CD4-positive, alpha-beta memory T cell (primary cell): ENCODE data around the gene GARNL3. TPM values are rescaled to one million over a fixed set of nuclear protein-coding genes. Genes with fewer than 3 reads are reported as not detected.

Experiments used
- CTCF ChIA-PET: fragments of 350-600 bp; sonication (Branson Sonifier 250); formaldehyde crosslinking; loops from one replicate; lab custom pipeline; 2021; ENCODE audit warnings: inconsistent platforms; ENCODE audit not compliant: partially characterized antibody; lab: Charles Lee
- POLR2A ChIA-PET: fragments of 350-600 bp; sonication (Branson Sonifier 250); formaldehyde crosslinking; loops from one replicate; lab custom pipeline; 2021; ENCODE audit not compliant: partially characterized antibody; lab: Charles Lee
- DNase-seq, 5 donors: peaks; one replicate each; pipeline versions ENCODE4 v3.0.0 to v3.0.0-alpha.2; 2020 to 2022; ENCODE audit warnings: mixed read lengths in 1 of 5
- H3K27ac ChIP-seq: one replicate; pipeline ENCODE4 v1.7.0; 2013; ENCODE audit warnings: low read depth, low read length
- H3K27me3 ChIP-seq: 2 replicates; pipeline ENCODE4 v1.7.0; 2013; ENCODE audit warnings: mild to moderate bottlenecking, low read length, moderate library complexity; ENCODE audit not compliant: insufficient read depth
- H3K36me3 ChIP-seq: 2 replicates; pipeline ENCODE4 v1.7.0; 2013; ENCODE audit warnings: mild to moderate bottlenecking, low read length, moderate library complexity; ENCODE audit not compliant: insufficient read depth
- H3K4me1 ChIP-seq: 2 replicates; pipeline ENCODE4 v1.7.0; 2013; ENCODE audit warnings: mild to moderate bottlenecking, low read length, moderate library complexity; ENCODE audit not compliant: insufficient read depth
- H3K4me3 ChIP-seq, 2 donors: one replicate each; pipeline ENCODE4 v1.7.0; 2013; ENCODE audit warnings: low read length in 2 of 2, mild to moderate bottlenecking in 1 of 2
- H3K9me3 ChIP-seq, 2 donors: one replicate each; pipeline ENCODE4 v1.7.0; 2013; ENCODE audit warnings: low read length in 2 of 2, control low read depth in 1 of 2; ENCODE audit not compliant: control insufficient read depth in 1 of 2
- H3K27ac Mint-ChIP-seq, 7 donors: one replicate each; pipeline ENCODE4 v1.8.0; 2020 to 2021; ENCODE audit warnings: mixed read lengths in 7 of 7, mild to moderate bottlenecking in 6 of 7, inconsistent platforms in 3 of 7, moderate library complexity in 3 of 7
- H3K27me3 Mint-ChIP-seq, 2 donors: one replicate each; pipeline ENCODE4 v1.8.0; 2020 to 2021; ENCODE audit warnings: mixed read lengths in 2 of 2
- H3K36me3 Mint-ChIP-seq, 2 donors: one replicate each; pipeline ENCODE4 v1.8.0; 2020 to 2021; ENCODE audit warnings: mixed read lengths in 2 of 2, inconsistent platforms in 1 of 2, mild to moderate bottlenecking in 1 of 2
- H3K4me1 Mint-ChIP-seq, 4 donors: one replicate each; pipeline ENCODE4 v1.8.0; 2020 to 2021; ENCODE audit warnings: mixed read lengths in 4 of 4, mild to moderate bottlenecking in 1 of 4
- H3K4me3 Mint-ChIP-seq, 8 donors: one replicate each; pipeline ENCODE4 v1.8.0; 2020 to 2021; ENCODE audit warnings: mixed read lengths in 8 of 8, mild to moderate bottlenecking in 7 of 8, moderate library complexity in 6 of 8, inconsistent platforms in 3 of 8
- H3K9me3 Mint-ChIP-seq, 8 donors: one replicate each; pipeline ENCODE4 v1.8.0; 2020 to 2021; ENCODE audit warnings: mixed read lengths in 8 of 8, mild to moderate bottlenecking in 5 of 8, inconsistent platforms in 3 of 8, moderate library complexity in 1 of 8
- intact Hi-C: fragments of 100-400 bp; cut with micrococcal nuclease; formaldehyde crosslinking; loops from one replicate; pipeline ENCODE4 v1.15.1; 2023
- polyA plus RNA-seq, 2 donors: library from polyadenylated mRNA; unstranded; fragments of 300-500 nt; fragmentation: Illumina TruSeq; gene quantifications; one replicate each; pipeline ENCODE4 v1.2.3, GENCODE V29; 2021
- total RNA-seq, 2 experiments: library from RNA; stranded (reverse); gene quantifications; one replicate each; pipeline ENCODE4 v1.2.3, GENCODE V29; 2021

The GARNL3 gene
- total and polyA plus RNA-seq, 4 experiments from 2014 or later = 0.41 to 6.6 (median 5.9) TPM; not detected in 1

DNA sequence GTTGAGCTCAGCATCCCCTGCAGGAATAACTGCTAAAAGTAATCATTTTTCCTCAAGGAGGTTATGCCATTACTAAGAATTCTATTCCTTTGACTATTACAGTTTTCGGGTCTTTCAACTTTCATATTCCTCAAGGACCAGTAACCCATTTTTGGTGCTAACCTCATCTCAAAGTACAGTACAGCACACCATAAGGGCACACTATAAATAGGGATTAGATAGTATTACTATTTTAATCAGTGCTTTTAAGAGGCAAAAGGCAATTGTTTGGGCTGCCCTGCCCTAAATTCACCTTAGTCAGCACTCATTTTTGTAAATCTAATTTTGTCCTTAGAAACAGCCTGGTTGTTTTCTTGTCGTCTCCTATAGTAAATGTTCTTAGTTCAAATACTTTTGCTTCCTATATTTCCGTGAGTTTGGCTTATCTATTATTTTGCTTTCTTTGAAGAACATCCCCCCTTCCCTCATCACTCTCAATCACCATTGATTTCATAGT, 13.6 kb upstream of the GARNL3 start:
- Histone ChIP-seq H3K27ac (no peak overlapping the region), H3K4me1 (no peaks in the 10 kb centered on the region), H3K9me3 (no peaks in the 10 kb centered on the region), H3K36me3 (no peaks in the 10 kb centered on the region), H3K27me3 (no peaks in the 10 kb centered on the region), H3K4me3 (no peak overlapping the region)
- intact Hi-C loops = no loop called here
- Mint-ChIP-seq H3K4me3 (no peak overlapping the region), H3K4me1 (no peaks in the 10 kb centered on the region), H3K27me3 (peaks cover 5 to 6% of the 10 kb centered on the region in 2 donors), H3K27ac (no peak overlapping the region), H3K36me3 (peaks cover 0 to 5% of the 10 kb centered on the region in 2 donors), H3K9me3 (no peaks in the 10 kb centered on the region)
- ChIA-PET CTCF (no interaction called here), POLR2A (interaction anchor here (1.1 kb wide), 1 partner anchor 200 kb away, joined by 3 read pairs; the partner anchor contains the start of genes LRSAM1 and RPL12)
- no peak for DNase-seq

DNA sequence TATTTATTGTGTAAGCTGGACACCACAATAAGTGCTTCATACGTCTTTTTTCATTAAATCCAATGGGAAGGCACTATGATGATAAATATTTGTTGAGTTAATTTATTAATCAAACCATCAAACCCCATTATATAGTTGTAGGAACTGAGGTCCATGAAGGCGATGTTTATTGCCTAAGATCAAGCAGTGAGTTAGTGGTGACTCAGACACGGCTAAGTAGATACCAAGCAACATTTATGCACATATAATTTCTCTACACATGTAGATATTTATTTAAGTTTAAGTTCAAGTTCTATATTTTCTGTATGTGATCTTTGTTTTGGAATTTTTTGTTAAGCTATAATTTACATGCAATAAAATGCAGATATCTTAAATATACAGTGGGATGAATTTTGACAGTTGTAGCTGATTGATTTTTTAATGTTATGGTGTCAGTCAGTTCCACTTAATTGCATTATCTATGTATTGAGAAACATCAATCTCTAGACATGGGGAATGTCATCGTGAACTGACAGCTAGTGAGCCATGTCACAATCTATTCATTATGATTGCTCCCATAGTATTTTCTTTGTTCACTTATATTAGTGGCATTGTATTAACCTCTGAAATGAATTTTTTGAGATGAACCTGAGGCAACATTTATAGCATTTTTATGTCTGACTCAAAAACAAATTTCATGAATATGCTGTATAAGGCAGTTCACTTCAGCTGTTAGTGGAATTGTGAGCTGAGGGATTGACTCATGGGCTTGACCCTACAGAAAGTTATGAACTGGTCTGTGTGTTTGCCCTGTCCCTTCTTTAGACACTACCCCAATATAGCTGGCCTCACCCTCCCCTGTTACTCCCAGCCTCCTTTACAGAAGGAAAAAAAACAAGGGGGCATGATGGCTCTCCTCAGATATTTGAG, 11.9 kb upstream of the GARNL3 start:
- H3K36me3 Mint-ChIP-seq = peaks cover 0 to 5% of the 10 kb centered on the region in 2 donors
- CTCF ChIA-PET = no interaction called here

DNA sequence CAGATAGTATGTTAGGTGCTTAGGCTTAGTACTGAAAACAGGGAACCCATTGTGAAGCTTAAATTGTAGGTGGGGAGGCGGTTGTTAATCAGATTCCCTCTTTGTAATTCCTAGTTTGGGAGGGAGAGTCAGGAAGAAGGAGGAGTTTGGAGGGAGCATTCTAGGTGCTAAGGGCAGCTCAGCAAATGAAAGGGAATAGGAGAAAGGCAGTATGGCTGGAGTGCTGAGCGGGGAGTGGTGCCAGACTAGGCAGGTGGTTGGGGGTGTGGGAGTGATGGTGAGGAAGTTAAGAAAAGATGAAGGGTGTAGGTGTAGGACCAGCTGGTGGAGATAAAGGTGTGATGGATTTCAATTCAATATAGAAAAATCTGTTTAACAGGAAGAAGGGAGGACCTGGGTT, 11.1 kb upstream of the GARNL3 start:
- Mint-ChIP-seq H3K9me3 (no peaks in the 10 kb centered on the region), H3K36me3 (peaks cover 0 to 5% of the 10 kb centered on the region in 2 donors), H3K27ac (no peak overlapping the region), H3K4me3 (no peak overlapping the region), H3K27me3 (peaks cover 5 to 6% of the 10 kb centered on the region in 2 donors), H3K4me1 (no peaks in the 10 kb centered on the region)
- Histone ChIP-seq H3K4me1 (no peaks in the 10 kb centered on the region), H3K9me3 (no peaks in the 10 kb centered on the region), H3K27ac (no peak overlapping the region), H3K4me3 (no peak overlapping the region), H3K36me3 (no peaks in the 10 kb centered on the region), H3K27me3 (no peaks in the 10 kb centered on the region)
- intact Hi-C loops = no loop called here
- ChIA-PET CTCF (no interaction called here), POLR2A (no interaction called here)
- DNase-seq = no peak

More for the DNA sequence above, 11.9 kb upstream of the GARNL3 start:
- no peaks in the 10 kb centered on the region for H3K36me3 ChIP-seq
- no peak overlapping the region for H3K4me3 ChIP-seq
- POLR2A ChIA-PET = no interaction called here
- peaks cover 5 to 6% of the 10 kb centered on the region in 2 donors for H3K27me3 Mint-ChIP-seq
- intact Hi-C loops = no loop called here
- no peaks in the 10 kb centered on the region for H3K4me1 ChIP-seq
- H3K27ac ChIP-seq = no peak overlapping the region
- no peak for DNase-seq
- no peaks in the 10 kb centered on the region for H3K4me1 Mint-ChIP-seq
- no peak overlapping the region for H3K4me3 Mint-ChIP-seq
- no peak overlapping the region for H3K27ac Mint-ChIP-seq
- no peaks in the 10 kb centered on the region for H3K27me3 ChIP-seq
- no peaks in the 10 kb centered on the region for H3K9me3 Mint-ChIP-seq
- no peaks in the 10 kb centered on the region for H3K9me3 ChIP-seq

DNA sequence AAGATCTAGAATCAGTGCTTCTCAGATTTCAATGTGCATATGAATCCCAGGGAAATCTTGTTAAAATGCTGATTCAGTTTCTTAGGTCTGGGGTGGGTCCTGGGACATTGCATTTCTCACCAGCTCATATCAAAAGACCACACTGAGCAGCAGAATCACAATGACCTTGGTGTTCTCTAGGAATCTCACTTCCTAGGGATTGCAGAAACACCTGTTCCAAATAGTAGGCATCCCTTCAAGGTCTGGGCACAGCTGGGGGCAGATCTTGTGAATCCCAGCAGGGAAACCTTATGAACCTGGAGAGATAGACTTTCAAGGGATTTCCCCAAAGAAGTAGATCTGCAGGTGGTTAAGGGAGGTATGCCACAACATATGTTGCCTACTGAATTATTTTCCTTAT, 8.9 kb upstream of the GARNL3 start:
- POLR2A ChIA-PET = no interaction called here
- intact Hi-C loops = no loop called here
- Mint-ChIP-seq H3K4me1 (no peaks in the 10 kb centered on the region), H3K27ac (peak overlapping the region in 1 of 7 donors; percentile 23), H3K27me3 (peaks cover 2 to 6% of the 10 kb centered on the region in 2 donors), H3K36me3 (peaks cover 0 to 5% of the 10 kb centered on the region in 2 donors), H3K4me3 (no peak overlapping the region), H3K9me3 (no peaks in the 10 kb centered on the region)
- CTCF ChIA-PET = no interaction called here
- no peaks in the 10 kb centered on the region for H3K27me3 ChIP-seq
- no peaks in the 10 kb centered on the region for H3K9me3 ChIP-seq
- no peak overlapping the region for H3K4me3 ChIP-seq
- H3K4me1 ChIP-seq = no peaks in the 10 kb centered on the region
- H3K27ac ChIP-seq = no peak overlapping the region
- DNase-seq = no peak
- H3K36me3 ChIP-seq = no peaks in the 10 kb centered on the region

DNA sequence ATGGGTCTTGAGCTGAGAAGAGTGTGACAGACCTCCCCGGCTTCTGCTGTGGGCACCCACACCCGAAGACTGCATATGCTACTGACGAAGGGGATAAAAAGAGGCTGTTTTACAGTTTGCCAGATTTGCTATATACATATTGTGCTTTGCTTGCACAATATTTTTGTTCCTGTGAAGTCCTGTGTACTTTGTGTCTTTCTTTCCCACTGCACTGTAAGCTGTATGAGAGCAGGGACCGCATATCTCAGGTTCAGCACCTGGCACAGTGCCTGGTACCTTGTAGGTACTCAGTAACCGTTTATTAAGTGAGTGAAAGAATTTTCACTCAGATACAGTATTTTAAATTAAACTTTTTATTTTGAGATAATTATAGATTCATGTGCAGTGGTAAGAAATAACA, 8.2 kb upstream of the GARNL3 start:
- peaks cover 2 to 6% of the 10 kb centered on the region in 2 donors for H3K27me3 Mint-ChIP-seq
- no peaks in the 10 kb centered on the region for H3K36me3 ChIP-seq
- CTCF ChIA-PET = no interaction called here
- intact Hi-C loops = no loop called here
- H3K9me3 Mint-ChIP-seq = no peaks in the 10 kb centered on the region
- no peak for DNase-seq
- POLR2A ChIA-PET = no interaction called here
- no peak overlapping the region for H3K27ac ChIP-seq
- no peaks in the 10 kb centered on the region for H3K4me1 ChIP-seq
- H3K4me3 ChIP-seq = no peak overlapping the region
- no peaks in the 10 kb centered on the region for H3K27me3 ChIP-seq
- H3K4me1 Mint-ChIP-seq = no peaks in the 10 kb centered on the region
- H3K4me3 Mint-ChIP-seq = no peak overlapping the region
- no peak overlapping the region for H3K27ac Mint-ChIP-seq
- H3K36me3 Mint-ChIP-seq = peaks cover 0 to 5% of the 10 kb centered on the region in 2 donors
- no peaks in the 10 kb centered on the region for H3K9me3 ChIP-seq

DNA sequence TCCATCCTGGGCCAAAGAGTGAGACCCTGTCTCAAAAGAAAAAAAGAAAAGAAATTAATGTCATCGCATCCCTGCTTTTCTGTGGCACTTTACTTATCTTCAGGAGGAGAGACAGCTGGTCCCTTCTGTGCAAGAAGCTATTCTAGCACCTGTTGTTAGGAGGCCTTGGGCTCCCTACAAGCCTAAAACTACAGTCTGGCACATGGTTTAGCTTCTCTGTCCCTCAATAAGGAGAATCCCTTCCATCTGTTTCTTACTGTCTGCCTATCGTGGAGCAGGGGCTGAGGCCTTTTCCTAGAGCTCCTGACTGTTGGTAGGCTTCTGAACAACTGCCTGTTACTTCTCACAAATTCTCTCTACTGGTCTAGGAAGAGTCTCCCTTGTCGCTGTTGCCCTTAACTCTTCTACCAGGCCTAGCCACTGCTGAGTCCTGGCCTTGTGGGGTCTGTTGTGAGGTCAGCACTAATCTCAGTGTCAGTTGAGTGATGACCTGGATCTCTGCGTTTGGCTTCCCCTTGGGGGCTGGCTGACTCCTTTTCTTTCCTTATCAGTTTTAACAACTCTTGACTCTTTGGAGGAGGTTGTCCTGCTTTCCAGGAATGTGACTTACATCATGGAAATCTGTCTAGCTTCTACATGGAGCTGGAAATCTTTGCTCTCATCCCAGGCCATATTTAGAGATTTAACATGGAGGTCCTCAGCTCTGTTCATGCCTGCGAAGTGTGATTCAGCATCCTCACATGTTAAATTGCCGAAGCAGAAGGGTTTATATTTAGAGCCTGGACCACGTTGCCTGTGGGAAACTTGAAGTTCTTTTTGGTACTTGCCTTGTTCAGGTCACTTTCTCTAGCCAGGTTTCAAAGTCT, 5.7 kb upstream of the GARNL3 start:
- Mint-ChIP-seq H3K4me1 (no peaks in the 10 kb centered on the region), H3K9me3 (no peaks in the 10 kb centered on the region), H3K4me3 (no peak overlapping the region), H3K27ac (no peak overlapping the region), H3K36me3 (no peaks in the 10 kb centered on the region), H3K27me3 (no peaks in the 10 kb centered on the region)
- no peak for DNase-seq
- Histone ChIP-seq H3K4me1 (no peaks in the 10 kb centered on the region), H3K36me3 (no peaks in the 10 kb centered on the region), H3K9me3 (no peaks in the 10 kb centered on the region), H3K27ac (no peak overlapping the region), H3K27me3 (no peaks in the 10 kb centered on the region), H3K4me3 (no peak overlapping the region)
- intact Hi-C loops = no loop called here
- ChIA-PET POLR2A (no interaction called here), CTCF (interaction anchor here (0.9 kb wide), 1 partner anchor 197 kb away, joined by 3 read pairs; no protein-coding TSS in a partner anchor)

DNA sequence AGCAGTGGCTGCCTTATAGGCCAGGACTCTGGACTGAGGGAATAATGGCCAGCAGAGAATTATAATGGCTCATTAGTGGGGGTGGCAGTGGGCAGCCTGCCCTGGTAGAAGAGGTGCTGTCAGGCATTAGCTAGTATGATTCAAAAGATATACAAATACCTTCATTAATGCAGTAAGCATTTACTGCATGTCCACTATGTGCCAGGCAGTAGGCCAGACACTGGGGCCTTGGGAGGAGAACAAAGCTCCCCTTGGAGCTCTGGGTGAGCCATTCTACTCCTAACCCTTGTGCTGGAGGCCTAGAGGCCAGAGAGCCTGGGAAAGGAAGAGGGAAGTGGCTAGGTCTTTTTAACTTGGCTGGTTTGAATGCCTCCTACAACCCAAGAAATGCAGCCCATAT, 2.0 kb upstream of the GARNL3 start:
- intact Hi-C loops = no loop called here
- H3K36me3 Mint-ChIP-seq = no peaks in the 10 kb centered on the region
- ChIA-PET CTCF (no interaction called here), POLR2A (no interaction called here)
- Histone ChIP-seq H3K36me3 (no peaks in the 10 kb centered on the region), H3K4me3 (no peak overlapping the region), H3K27ac (no peak overlapping the region), H3K27me3 (no peaks in the 10 kb centered on the region), H3K9me3 (no peaks in the 10 kb centered on the region), H3K4me1 (no peaks in the 10 kb centered on the region)
- H3K27ac Mint-ChIP-seq = no peak overlapping the region
- DNase-seq = no peak
- H3K27me3 Mint-ChIP-seq = no peaks in the 10 kb centered on the region
- H3K4me1 Mint-ChIP-seq = no peaks in the 10 kb centered on the region
- no peak overlapping the region for H3K4me3 Mint-ChIP-seq
- no peaks in the 10 kb centered on the region for H3K9me3 Mint-ChIP-seq
